Esophagus squamous epithelium (tissue), 5 donors: Measurements from ENCODE around the gene ARID2. TPM values are rescaled to one million over a fixed set of nuclear protein-coding genes. Genes with fewer than 3 reads are reported as not detected.

ENCODE experiments used
- DNase-seq: peaks from one replicate; lab custom pipeline; 2025; lab: John Stamatoyannopoulos, UW
- H3K27ac ChIP-seq, 4 donors: fragments of 200-600 bp; sonication (generic); one replicate each; pipeline ENCODE4 v1.5.1; 2016 to 2019; ENCODE audit warnings: mild to moderate bottlenecking in 1 of 4
- H3K27me3 ChIP-seq, 4 donors: fragments of 200-600 bp; sonication (generic); 1 replicate in 3 of 4; 2 replicates in 1 of 4; pipeline versions ENCODE4 v1.5.1 to v1.6.0; 2017 to 2021; ENCODE audit warnings: antibody characterized with exemption in 1 of 4
- H3K36me3 ChIP-seq, 3 donors: fragments of 200-600 bp; sonication (generic); one replicate each; pipeline ENCODE4 v1.5.1; 2016 to 2019
- H3K4me1 ChIP-seq, 3 donors: fragments of 200-600 bp; sonication (generic); one replicate each; pipeline ENCODE4 v1.5.1; 2017 to 2019
- H3K4me3 ChIP-seq, 4 donors: fragments of 200-600 bp; sonication (generic); 1 replicate in 3 of 4; 2 replicates in 1 of 4; pipeline ENCODE4 v1.5.1; 2016 to 2019; ENCODE audit warnings: mild to moderate bottlenecking in 2 of 4, moderate library complexity in 1 of 4
- H3K9me3 ChIP-seq, 3 donors: fragments of 200-600 bp; sonication (generic); one replicate each; pipeline ENCODE4 v1.5.1; 2016 to 2019
- POLR2A ChIP-seq, 4 donors: fragments of 450-650 bp; IDR thresholded peaks; one replicate each; pipeline ENCODE4 v1.6.1; 2017; ENCODE audit warnings: antibody characterized with exemption in 4 of 4, mild to moderate bottlenecking in 4 of 4, moderate library complexity in 3 of 4
- WGBS, 2 donors: methylation state at CpG; one replicate each; pipeline ENCODE4 v1.1.5; 2018; 5-methylcytosine and 5-hydroxymethylcytosine counted together
- intact Hi-C: fragments of 100-400 bp; cut with DNase I; formaldehyde crosslinking; loops from one replicate; pipeline ENCODE4 v1.15.0; 2022
- total RNA-seq, 4 donors: library from RNA; depleted of rRNA; stranded (reverse); fragments of >200 nt; gene quantifications; one replicate each; pipeline ENCODE4 v1.1.0, GENCODE V29; 2016
- TF ChIP-seq, protein P1 (sequence below), 6 experiments: fragments of 450-650 bp in 4 of 6; fragments of 200-600 bp in 2 of 6; sonication (generic) in 2 of 6; IDR thresholded peaks; one replicate each; pipeline ENCODE4 v1.5.1; 2016 to 2019; ENCODE audit warnings: antibody characterized with exemption in 6 of 6, mild to moderate bottlenecking in 4 of 6, moderate library complexity in 4 of 6
- donor health status: DM: yes; HTN: yes; CAD: no.

The ARID2 gene
- total RNA-seq, 4 donors from 2014 or later = 15.3 to 38.1 (median 22.1) TPM

DNA sequence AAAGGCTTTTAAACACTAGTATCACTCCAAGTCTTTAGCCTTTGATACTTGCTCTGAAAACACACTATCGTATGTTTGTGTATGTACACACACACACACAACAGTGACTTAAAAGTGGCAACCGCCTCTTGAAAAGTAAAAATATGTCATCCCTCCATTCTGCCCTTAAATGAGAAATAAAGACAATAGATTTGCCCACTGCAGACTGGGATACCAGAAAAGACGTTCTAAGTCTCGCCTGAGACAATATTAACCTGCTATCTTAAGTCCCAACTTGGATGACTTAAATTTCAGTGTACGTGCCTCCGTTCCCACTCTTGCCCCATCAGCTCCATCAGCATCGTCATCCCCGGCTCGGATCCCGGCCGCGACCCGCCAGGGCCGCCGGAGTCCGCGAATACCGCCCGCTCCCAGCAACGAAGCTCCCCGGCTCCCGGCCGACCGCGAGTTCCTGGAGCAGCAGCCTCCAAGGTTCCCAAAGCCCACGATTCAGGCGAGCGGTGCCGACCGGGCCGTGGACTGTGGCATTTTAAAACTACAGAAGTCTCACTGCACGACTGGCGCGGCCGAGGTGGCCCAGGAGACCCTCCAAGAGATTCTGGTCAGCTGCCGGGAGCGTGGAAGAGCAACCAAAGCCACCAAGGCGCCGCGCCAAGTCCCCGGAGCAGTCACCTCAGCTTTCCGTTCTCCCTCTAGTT, 2.8 kb upstream of the ARID2 start:
- no peak for TF ChIP-seq POLR2A (IDR thresholded peaks at IDR 0.05)
- TF ChIP-seq, protein P1, sequence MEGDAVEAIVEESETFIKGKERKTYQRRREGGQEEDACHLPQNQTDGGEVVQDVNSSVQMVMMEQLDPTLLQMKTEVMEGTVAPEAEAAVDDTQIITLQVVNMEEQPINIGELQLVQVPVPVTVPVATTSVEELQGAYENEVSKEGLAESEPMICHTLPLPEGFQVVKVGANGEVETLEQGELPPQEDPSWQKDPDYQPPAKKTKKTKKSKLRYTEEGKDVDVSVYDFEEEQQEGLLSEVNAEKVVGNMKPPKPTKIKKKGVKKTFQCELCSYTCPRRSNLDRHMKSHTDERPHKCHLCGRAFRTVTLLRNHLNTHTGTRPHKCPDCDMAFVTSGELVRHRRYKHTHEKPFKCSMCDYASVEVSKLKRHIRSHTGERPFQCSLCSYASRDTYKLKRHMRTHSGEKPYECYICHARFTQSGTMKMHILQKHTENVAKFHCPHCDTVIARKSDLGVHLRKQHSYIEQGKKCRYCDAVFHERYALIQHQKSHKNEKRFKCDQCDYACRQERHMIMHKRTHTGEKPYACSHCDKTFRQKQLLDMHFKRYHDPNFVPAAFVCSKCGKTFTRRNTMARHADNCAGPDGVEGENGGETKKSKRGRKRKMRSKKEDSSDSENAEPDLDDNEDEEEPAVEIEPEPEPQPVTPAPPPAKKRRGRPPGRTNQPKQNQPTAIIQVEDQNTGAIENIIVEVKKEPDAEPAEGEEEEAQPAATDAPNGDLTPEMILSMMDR (IDR thresholded peaks at IDR 0.05) = no peak
- DNase-seq = no peak
- Histone ChIP-seq H3K36me3 (no peaks in the 10 kb centered on the region), H3K4me1 (peaks cover 5 to 55% (median 15%) of the 10 kb centered on the region in 3 donors), H3K4me3 (peak overlapping the region; percentile 84 to 98 (median 92)), H3K9me3 (no peaks in the 10 kb centered on the region), H3K27me3 (no peaks in the 10 kb centered on the region), H3K27ac (peak overlapping the region; percentile 99 to 100 (median 100))
- 0% methylated on average over 6 to 25 of the region's 42 CpGs for WGBS, 2 donors
- intact Hi-C loops = loop anchor here (10.0 kb wide), 1 partner anchor 182 kb away; no protein-coding TSS in a partner anchor

DNA sequence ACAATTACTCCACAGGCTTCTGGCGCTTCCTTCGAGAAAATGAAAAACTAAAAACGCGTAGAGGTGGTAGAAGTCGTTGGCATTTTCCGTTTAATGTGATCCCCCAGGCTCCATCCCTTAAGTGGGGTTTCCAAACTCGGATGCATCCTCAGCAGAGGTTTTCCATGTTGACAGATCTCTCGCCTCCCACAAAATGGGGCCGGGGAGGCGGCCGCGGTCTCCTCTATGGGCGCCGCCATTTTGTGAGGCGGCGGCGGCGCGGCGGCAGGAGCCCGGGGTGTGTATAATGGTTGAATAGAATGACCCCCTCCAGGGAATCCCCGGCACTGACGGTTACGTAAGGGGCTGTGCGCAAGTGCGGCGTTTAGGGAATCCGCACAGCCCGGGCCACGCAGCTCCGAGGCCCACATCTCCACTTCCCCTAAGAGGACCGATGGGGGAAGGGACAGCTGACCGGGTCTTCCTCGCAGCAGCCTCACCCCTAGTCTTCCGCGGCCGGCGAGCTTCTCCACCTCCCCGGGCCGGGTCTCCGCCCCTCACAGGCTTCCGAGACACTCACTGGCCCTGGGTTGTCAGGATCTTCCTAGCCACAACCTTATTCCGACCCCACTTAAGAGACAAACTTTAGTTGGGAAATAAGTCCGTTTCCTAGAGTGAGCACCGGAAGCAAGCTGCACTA, 2.1 kb upstream of the ARID2 start:
- Histone ChIP-seq H3K9me3 (no peaks in the 10 kb centered on the region), H3K36me3 (no peaks in the 10 kb centered on the region), H3K27ac (peak overlapping the region; percentile 99 to 100 (median 100)), H3K4me1 (peaks cover 5 to 56% (median 15%) of the 10 kb centered on the region in 3 donors), H3K27me3 (no peaks in the 10 kb centered on the region), H3K4me3 (peak overlapping the region; percentile 84 to 98 (median 92))
- 0 to 1% methylated on average over 25 to 39 of the region's 45 CpGs for WGBS, 2 donors
- DNase-seq = peak; percentile 77
- intact Hi-C loops = loop anchor here (10.0 kb wide), 1 partner anchor 183 kb away; no protein-coding TSS in a partner anchor
- TF ChIP-seq, protein P1 (IDR thresholded peaks at IDR 0.05) = no peak
- TF ChIP-seq POLR2A (IDR thresholded peaks at IDR 0.05) = peak in 3 of 4 donors; percentile 33 to 82 (median 70)

DNA sequence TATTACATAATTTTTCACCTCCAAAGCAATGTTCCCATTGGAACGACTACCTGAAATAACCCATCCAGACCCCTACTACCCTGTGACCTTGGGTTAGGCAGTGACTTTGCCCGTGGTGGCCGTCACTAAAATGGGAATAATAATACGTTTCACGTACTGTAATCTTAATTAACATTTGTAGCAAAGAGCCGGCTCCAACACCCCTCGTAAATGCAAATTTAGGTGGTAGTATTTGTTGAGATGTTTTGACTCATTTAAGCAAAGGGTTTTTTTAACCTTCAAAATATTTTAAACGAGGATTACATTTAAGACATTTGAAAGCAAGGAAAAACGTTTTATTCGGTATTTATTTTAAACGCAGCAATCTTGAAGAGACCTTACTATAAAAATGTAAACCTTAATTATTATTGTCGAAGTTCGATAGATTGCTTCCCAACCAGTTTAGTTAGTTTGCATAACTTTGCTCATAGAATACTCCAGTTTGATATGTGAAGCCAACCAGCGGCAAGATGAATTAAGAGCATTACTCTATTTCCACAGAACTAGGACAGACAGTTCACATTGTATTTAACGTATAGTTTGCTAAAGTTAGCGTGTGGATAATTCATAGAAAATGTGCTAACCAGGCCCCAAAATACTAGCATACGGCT, 1.4 kb upstream of the ARID2 start:
- TF ChIP-seq, protein P1 (IDR thresholded peaks at IDR 0.05) = no peak
- TF ChIP-seq POLR2A (IDR thresholded peaks at IDR 0.05) = no peak
- H3K4me1 ChIP-seq = peaks cover 5 to 56% (median 20%) of the 10 kb centered on the region in 3 donors
- no peaks in the 10 kb centered on the region for H3K9me3 ChIP-seq
- no peaks in the 10 kb centered on the region for H3K36me3 ChIP-seq
- peak overlapping the region; percentile 99 to 100 (median 100) for H3K27ac ChIP-seq
- DNase-seq = no peak
- peak overlapping the region; percentile 84 to 98 (median 92) for H3K4me3 ChIP-seq
- intact Hi-C loops = loop anchor here (10.0 kb wide), 1 partner anchor 183 kb away; no protein-coding TSS in a partner anchor
- no peaks in the 10 kb centered on the region for H3K27me3 ChIP-seq
- WGBS, 2 donors = 0 to 1% methylated on average over 17 of the region's 17 CpGs

DNA sequence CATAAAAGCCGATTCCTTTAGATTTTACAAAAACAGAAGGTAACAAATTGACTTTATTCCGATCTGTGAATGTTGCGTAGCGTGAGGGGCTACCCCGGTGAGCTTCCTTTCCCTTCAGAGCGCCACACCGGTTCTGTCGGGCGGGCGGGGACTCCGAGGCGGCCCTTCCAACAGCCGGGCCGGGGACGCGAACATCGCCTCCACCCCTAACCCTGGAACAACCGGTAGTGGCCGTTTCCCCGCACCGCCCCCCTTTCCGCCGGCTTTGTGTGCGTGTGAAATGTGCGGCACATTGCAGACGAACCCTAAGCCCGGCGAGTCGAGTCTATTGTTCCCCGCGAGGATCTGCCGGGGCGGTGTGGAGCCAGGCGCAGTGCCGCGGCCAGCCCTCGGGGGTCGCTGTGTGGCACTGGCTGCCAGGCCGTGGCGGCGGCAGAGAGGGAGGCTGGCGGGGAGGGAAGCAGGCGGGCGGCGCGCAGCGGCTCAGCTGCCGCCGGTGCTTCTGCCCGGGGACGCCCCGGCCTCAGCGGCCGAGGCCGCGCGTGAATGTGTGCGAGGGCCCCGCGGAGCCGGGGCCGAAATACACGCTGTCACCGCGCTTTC, 775 bp upstream of the ARID2 start:
- 0% methylated on average over 31 to 42 of the region's 65 CpGs for WGBS, 2 donors
- H3K9me3 ChIP-seq = no peaks in the 10 kb centered on the region
- intact Hi-C loops = loop anchor here (10.0 kb wide), 1 partner anchor 184 kb away; no protein-coding TSS in a partner anchor
- TF ChIP-seq, protein P1 (IDR thresholded peaks at IDR 0.05) = peak; percentile 83 to 98 (median 94)
- peak in 3 of 4 donors; percentile 67 to 96 (median 92) for TF ChIP-seq POLR2A (IDR thresholded peaks at IDR 0.05)
- peaks cover 6 to 56% (median 27%) of the 10 kb centered on the region in 3 donors for H3K4me1 ChIP-seq
- no peaks in the 10 kb centered on the region for H3K27me3 ChIP-seq
- H3K27ac ChIP-seq = peak overlapping the region; percentile 99 to 100 (median 100)
- no peaks in the 10 kb centered on the region for H3K36me3 ChIP-seq
- H3K4me3 ChIP-seq = peak overlapping the region; percentile 84 to 98 (median 92)
- peak; percentile 87 for DNase-seq
